OCI-LY7 (cell line): Measurements from ENCODE around the gene TAOK1. TPM values are rescaled to one million over a fixed set of nuclear protein-coding genes. Genes with fewer than 3 reads are reported as not detected.

Source experiments
- BruUV-seq: library from RNA; stranded (reverse); fragments of 400-500 nt; replicated peaks from 2 replicates; lab custom pipeline; 2021; lab: Mats Ljungman, UMichigan
- CTCF ChIA-PET: fragments of 300-600 bp; sonication (Branson Sonifier 250); formaldehyde crosslinking; loops from one replicate; lab custom pipeline; 2022; ENCODE audit warnings: antibody characterized with exemption; ENCODE audit not compliant: unreplicated experiment; lab: Charles Lee
- POLR2A ChIA-PET: fragments of 300-600 bp; sonication (Branson Sonifier 250); formaldehyde crosslinking; loops from one replicate; lab custom pipeline; 2022; ENCODE audit warnings: antibody characterized with exemption; lab: Charles Lee
- DNase-seq: peaks from one replicate; pipeline ENCODE4 v3.0.0-alpha.2; 2015; ENCODE audit warnings: low spot score
- H2AFZ ChIP-seq: fragments of 200-600 bp; sonication (generic), shearing (Covaris generic); 2 replicates; pipeline ENCODE4 v1.6.1; 2014; ENCODE audit warnings: mild to moderate bottlenecking, antibody characterized with exemption, low read length, moderate library complexity
- H3K27ac ChIP-seq: fragments of 200-600 bp; sonication (generic); 2 replicates; pipeline ENCODE4 v1.5.1; 2014; ENCODE audit warnings: mixed run types, low read depth, mild to moderate bottlenecking, moderate library complexity, low read length, inconsistent platforms; ENCODE audit not compliant: poor library complexity, severe bottlenecking
- H3K36me3 ChIP-seq: fragments of 200-600 bp; sonication (generic); 2 replicates; pipeline ENCODE4 v1.6.1; 2014; ENCODE audit warnings: mild to moderate bottlenecking, antibody characterized with exemption, low read length, moderate library complexity, mixed read lengths; ENCODE audit not compliant: insufficient read depth
- H3K4me1 ChIP-seq: fragments of 200-600 bp; sonication (generic); 2 replicates; pipeline ENCODE4 v1.5.1; 2014; ENCODE audit warnings: mild to moderate bottlenecking, low read length; ENCODE audit not compliant: insufficient read depth, poor library complexity, severe bottlenecking
- H3K4me2 ChIP-seq: fragments of 200-600 bp; sonication (generic); 2 replicates; pipeline ENCODE4 v1.6.1; 2014; ENCODE audit warnings: mild to moderate bottlenecking, low read length
- H3K4me3 ChIP-seq: fragments of 200-600 bp; sonication (generic); 2 replicates; pipeline ENCODE4 v1.5.1; 2014; ENCODE audit warnings: mild to moderate bottlenecking, low read depth, low read length; ENCODE audit not compliant: poor library complexity, severe bottlenecking
- H3K79me2 ChIP-seq: fragments of 200-600 bp; sonication (generic); 2 replicates; pipeline ENCODE4 v1.6.1; 2016; ENCODE audit warnings: low read depth, mild to moderate bottlenecking, low read length, moderate library complexity, mixed read lengths; ENCODE audit not compliant: insufficient read depth
- H3K9me2 ChIP-seq: fragments of 200-600 bp; sonication (generic); 2 replicates; pipeline ENCODE4 v1.6.1; 2016; ENCODE audit warnings: mild to moderate bottlenecking, low read length, mixed read lengths; ENCODE audit not compliant: insufficient read depth
- H3K9me3 ChIP-seq: fragments of 200-600 bp; sonication (generic); 2 replicates; pipeline ENCODE4 v1.6.1; 2014; ENCODE audit warnings: mild to moderate bottlenecking, mixed run types, low read length, mixed read lengths
- H4K20me1 ChIP-seq: fragments of 200-600 bp; sonication (generic); 2 replicates; pipeline ENCODE4 v1.6.1; 2014; ENCODE audit warnings: mild to moderate bottlenecking, antibody characterized with exemption, low read length, moderate library complexity, mixed read lengths; ENCODE audit not compliant: insufficient read depth
- EZH2phosphoT487 ChIP-seq: fragments of 200-600 bp; sonication (generic); IDR thresholded peaks from 2 replicates; pipeline ENCODE4 v1.6.1; 2018; ENCODE audit warnings: low read depth, borderline replicate concordance, mild to moderate bottlenecking, mixed run types, antibody characterized with exemption, low read length, moderate library complexity, mixed read lengths
- intact Hi-C: fragments of 100-400 bp; cut with micrococcal nuclease; formaldehyde crosslinking; loops from one replicate; pipeline ENCODE4 v1.10.0; 2022; ENCODE audit not compliant: unreplicated experiment
- total RNA-seq, 2 experiments: library from RNA; depleted of rRNA in 1 of 2; stranded (reverse); fragments of >200 nt in 1 of 2; shearing (Covaris generic) in 1 of 2; gene quantifications; 2 replicates each; pipeline ENCODE4 v1.2.3, GENCODE V29; 2014 to 2022
- TF ChIP-seq, protein P1 (sequence below): fragments of 200-600 bp; sonication (generic); conservative IDR thresholded peaks from 2 replicates; pipeline ENCODE4 v1.5.1; 2014; ENCODE audit warnings: mild to moderate bottlenecking, antibody characterized with exemption, low read length, moderate library complexity, mixed read lengths

TAOK1 gene
- total RNA-seq, 2 experiments from 2014 or later, result 30.4 to 46.8 TPM

GRCh38 chr17:29591737-29592608 lies 201.8 kb downstream of the TAOK1 start:
- ChIA-PET POLR2A (interaction anchor here (0.6 to 1.9 kb wide), 5 partner anchors 8 to 130 kb away, joined by 3 to 8 read pairs (median 3); no protein-coding TSS in a partner anchor), CTCF (interaction anchor here (0.9 to 1.7 kb wide), 3 partner anchors 11 to 222 kb away, joined by 3 to 12 read pairs (median 4); no protein-coding TSS in a partner anchor)
- peak overlapping the region; percentile 99 for H3K4me2 ChIP-seq
- H3K27ac ChIP-seq, result peak overlapping the region; percentile 61
- TF ChIP-seq, protein P1, sequence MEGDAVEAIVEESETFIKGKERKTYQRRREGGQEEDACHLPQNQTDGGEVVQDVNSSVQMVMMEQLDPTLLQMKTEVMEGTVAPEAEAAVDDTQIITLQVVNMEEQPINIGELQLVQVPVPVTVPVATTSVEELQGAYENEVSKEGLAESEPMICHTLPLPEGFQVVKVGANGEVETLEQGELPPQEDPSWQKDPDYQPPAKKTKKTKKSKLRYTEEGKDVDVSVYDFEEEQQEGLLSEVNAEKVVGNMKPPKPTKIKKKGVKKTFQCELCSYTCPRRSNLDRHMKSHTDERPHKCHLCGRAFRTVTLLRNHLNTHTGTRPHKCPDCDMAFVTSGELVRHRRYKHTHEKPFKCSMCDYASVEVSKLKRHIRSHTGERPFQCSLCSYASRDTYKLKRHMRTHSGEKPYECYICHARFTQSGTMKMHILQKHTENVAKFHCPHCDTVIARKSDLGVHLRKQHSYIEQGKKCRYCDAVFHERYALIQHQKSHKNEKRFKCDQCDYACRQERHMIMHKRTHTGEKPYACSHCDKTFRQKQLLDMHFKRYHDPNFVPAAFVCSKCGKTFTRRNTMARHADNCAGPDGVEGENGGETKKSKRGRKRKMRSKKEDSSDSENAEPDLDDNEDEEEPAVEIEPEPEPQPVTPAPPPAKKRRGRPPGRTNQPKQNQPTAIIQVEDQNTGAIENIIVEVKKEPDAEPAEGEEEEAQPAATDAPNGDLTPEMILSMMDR, result peak; percentile 97
- TF ChIP-seq EZH2phosphoT487, result no peak
- peak overlapping the region; percentile 79 for H3K4me3 ChIP-seq
- peak overlapping the region; percentile 87; the same call in 1 of the 2 replicates for H2AFZ ChIP-seq
- H4K20me1 ChIP-seq, result peaks cover 17% of the 10 kb centered on the region; the same call in 1 of the 2 replicates
- BruUV-seq, result no TSS peak
- peaks cover 26% of the 10 kb centered on the region for H3K79me2 ChIP-seq
- peaks cover 49% of the 10 kb centered on the region for H3K4me1 ChIP-seq
- no peaks in the 10 kb centered on the region for H3K36me3 ChIP-seq
- intact Hi-C loops, result loop anchor here (1.0 kb wide), 1 partner anchor 12 kb away; no protein-coding TSS in a partner anchor
- DNase-seq, result peak; percentile 84
- no peaks in the 10 kb centered on the region for H3K9me2 ChIP-seq
- H3K9me3 ChIP-seq, result no peaks in the 10 kb centered on the region

DNA sequence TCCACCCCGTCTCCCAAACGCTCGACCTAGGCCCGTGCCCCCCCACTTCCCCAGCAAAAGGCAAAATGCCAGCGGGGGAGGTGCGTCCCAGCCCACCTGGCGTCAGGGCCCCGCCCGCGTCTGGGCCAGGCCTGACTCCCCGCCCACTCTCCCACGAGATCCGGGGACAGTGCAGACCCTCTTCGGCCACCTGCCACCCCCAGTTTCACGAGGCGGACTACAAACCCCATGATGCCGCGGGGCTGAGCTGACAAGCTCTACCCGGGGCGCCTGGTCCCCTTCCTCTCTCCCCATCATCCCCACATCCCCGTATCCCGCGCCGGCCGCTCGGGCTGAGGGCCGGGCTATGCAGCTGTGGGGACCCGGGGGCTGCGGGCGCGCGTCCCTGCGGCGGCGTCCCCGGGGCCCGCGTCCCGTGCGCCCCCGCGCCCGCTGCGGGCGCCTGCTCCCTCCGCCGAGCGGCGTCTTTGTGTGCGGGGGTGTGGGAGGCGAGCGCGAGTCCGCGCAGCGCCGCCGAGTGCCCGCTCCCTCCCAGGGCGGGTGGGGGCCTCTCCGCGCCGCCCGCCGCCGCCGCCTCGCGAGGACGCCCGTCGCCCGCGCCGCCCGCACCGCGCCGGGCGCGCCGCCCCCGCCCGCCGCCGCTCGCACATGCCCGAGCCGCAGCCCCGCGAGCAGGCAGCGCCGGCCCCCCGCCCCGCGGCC lies 202.8 kb downstream of the TAOK1 start, which contains the start of gene ANKRD13B:
ANKRD13B (plus strand) TSS at position 283 of the 702 bp plus-strand sequence. CDS start 490 bp downstream, outside the sequence.
- no TSS peak for BruUV-seq
- peak within 1 kb of the TSS; percentile 99 for H3K4me2 ChIP-seq
- peak; percentile 71 for DNase-seq
- peak within 1 kb of the TSS; percentile 61 for H3K27ac ChIP-seq
- H3K9me3 ChIP-seq, result no peaks in the 10 kb centered on the region
- H3K9me2 ChIP-seq, result no peaks in the 10 kb centered on the region
- POLR2A ChIA-PET, result interaction anchor here (1.0 to 1.9 kb wide), 4 partner anchors 12 to 129 kb away, joined by 3 to 8 read pairs (median 5); no protein-coding TSS in a partner anchor
- TF ChIP-seq, protein P1, result no peak
- TF ChIP-seq EZH2phosphoT487, result no peak
- peak within 1 kb of the TSS; percentile 92 for H3K4me3 ChIP-seq
- CTCF ChIA-PET, result interaction anchor here (0.9 to 1.7 kb wide), 2 partner anchors 24 to 223 kb away, joined by 3 to 12 read pairs; no protein-coding TSS in a partner anchor
- no peaks in the 10 kb centered on the region for H3K36me3 ChIP-seq
- H4K20me1 ChIP-seq, result peaks cover 17% of the 10 kb centered on the region; the same call in 1 of the 2 replicates
- H2AFZ ChIP-seq, result peak within 1 kb of the TSS; percentile 87
- intact Hi-C loops, result no loop called here
- H3K4me1 ChIP-seq, result peaks cover 39% of the 10 kb centered on the region
- H3K79me2 ChIP-seq, result peaks cover 16% of the 10 kb centered on the region
